GM19438 (cell line): ENCODE measurements around the gene ZNF219.

Experiments
- ATAC-seq: cut with Tn5 transposase; IDR thresholded peaks from one replicate; pipeline ENCODE4 v1.9.1; 2021; ENCODE audit warnings: low read depth; ENCODE audit not compliant: unreplicated experiment

Gene ZNF219

DNA sequence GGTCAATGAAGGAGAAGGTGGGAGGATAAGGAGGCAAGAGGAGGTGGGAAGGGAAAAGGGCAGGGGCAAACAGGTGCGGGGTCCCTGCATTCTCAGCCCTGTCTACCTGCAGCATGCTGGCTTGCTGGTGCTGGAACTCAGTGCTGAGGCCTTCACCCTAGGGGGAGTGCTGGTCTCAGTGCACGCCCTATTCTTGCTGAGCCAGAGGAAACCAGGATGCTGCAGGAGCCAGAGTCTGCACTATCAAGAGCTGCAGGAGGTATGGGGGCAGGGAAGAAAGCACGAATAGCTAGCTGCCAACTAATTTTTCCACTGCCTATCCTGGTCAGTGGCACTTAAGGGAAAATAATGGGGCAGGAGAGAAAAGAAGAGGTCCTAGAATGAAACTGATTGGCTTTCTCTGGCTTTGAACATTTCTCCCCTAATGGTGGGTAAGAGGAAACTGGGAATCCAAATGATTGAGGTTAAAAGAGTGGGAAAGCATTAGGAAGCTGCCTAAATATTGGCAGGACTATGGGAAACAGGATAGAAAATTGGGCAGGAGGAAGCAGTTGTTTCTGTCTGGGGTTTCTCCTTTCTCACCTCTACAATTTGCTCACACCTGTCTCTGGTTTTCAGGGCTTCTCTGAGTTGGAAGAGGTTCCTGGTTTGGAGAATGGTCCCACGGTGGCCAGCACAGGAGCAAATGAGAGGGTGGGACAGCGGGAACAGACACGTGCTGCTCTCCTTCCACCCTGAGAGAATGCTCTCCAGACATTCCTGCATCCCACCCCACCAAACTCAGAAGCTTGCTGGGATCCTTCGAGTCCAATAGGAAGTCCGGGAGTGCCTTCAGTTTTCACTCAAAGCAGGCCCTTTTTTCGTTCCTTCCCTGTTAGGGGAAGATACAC is 4.3 kb upstream of the ZNF219 start:
- no peak for ATAC-seq

DNA sequence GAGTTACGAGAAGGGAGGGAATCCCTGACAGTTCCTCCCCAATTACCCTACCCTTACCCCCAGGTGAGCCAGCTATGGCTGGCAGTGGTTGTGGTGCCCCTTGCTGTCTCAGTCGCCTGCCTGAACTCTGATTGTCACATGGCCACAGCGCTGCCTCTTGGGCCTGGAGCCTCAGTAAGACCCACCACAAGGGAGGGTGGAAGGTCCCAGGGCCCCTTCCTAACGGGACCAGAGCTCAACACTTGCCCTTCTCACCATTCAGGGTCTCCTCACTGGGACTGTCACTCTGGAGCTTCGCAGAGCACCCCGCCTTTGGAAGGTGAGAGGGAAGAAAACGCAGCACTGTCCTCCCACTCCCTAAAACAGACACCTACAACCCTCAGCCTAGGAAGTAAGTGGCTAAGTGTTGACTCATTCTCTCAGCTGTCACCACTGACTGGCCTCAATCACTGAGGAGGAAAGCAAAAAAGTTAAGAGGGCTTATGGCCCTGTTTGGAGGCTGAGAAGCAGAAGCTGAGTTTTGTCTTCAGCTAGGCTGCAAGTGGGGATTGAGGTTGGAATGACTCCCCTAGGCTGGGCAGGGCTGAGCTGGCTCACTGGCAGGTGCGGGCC is 3.5 kb upstream of the ZNF219 start:
- no peak for ATAC-seq

DNA sequence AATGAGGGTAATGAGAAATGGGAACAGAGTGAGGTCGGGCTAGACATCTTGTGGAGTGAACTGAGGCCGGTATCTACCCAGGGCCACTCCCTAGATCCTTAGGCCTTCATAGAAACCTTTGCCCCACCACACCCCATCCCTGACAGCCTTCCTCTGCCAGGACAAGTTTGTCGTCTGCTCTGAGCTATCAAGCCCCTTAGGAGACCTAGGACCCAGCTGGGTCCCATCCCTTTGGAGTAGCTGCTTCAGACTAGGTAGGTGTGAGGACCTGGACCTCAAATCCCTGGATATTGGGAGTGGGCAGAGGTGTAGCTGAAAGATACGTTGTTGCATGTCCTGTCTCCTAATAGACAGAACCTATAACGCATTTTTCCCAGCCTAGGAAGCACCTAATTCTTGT is 2.5 kb upstream of the ZNF219 start, which contains the start of gene TMEM253:
TSS of gene TMEM253 (plus strand) at position 136 of the 400 bp plus-strand sequence. CDS start 278 bp downstream, outside the sequence.
- ATAC-seq = no peak

DNA sequence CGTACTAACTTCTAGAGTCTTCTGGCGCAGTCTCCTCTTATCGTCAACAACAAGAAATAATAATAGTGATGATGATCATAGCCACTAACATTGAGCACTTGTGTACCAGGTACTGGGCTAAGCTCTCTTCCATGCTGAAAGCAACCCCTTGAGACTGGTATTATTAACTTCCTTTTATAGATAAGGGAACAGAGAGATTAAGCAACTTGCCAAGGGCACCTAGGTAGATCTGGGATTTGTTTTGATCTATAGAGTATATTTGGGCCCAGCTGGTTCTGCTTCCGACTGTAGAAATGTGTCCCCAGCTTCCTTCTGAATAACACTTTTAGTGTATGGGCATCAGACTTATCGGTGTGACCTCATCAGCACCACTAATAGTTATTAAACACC is 1.1 kb upstream of the ZNF219 start:
- no peak for ATAC-seq

DNA sequence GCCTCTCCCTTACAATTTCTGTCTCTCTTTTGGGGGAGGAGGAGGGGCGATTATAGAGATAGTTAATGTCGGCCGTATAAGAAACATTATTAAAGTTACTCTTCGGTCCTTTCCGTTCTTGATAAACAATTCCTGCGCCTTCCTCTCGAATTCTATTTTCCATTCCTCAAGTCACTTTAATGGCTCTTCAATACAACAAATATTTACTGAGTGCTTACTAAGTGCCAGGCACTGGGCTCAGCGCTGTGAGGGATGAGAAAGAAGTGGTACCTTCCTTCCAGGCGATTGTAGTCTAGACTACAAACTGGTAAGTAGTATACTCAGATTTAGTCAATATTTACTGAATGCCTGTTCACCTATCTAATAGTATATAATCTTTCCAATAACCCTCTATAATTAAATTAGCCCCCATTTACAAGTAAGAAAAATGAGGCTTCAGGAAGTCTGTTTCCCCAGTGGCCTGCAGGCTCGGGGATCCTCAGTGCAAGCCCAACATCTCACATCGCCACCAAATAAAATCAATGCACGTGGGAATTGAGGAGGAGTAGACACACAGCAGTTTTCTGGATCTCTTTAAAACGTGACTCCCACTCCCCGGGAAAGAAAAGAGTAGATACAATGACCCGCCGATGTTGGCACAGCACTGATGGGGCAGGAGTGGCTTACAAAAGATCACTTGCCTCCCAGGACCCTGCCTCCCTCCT is 589 bp upstream of the ZNF219 start:
- no peak for ATAC-seq

DNA sequence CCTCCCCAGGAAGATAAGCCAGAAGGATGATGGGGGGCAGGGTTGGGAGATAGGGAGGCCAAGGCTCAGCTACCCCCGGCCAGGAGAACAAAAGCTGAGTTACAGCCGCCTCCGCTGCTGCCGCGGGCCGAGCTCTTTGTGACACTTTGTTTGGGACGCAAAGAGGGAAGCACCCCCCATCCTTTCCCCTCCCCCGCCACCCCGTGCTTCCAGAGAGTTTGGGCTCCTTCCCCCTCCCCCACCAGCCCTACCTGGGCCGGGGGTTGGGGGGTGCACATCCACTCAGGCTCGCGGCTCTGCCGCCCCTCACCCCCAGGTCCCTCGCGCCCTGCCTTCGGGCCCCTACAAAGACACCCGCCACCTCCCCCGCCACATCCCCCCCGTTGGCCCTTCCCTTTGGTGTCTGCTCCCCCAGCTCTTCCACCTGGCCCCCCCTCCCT is 799 bp downstream of the ZNF219 start:
- no peak for ATAC-seq

- ATAC-seq = no peak
These were observed 1.3 kb downstream of the ZNF219 start for GRCh38 chr14:21096978-21097635.

- no peak for ATAC-seq
These were observed 2.0 kb downstream of the ZNF219 start for GRCh38 chr14:21096438-21096837.

GRCh38 chr14:21095430-21096205 is 2.8 kb downstream of the ZNF219 start:
- no peak for ATAC-seq

DNA sequence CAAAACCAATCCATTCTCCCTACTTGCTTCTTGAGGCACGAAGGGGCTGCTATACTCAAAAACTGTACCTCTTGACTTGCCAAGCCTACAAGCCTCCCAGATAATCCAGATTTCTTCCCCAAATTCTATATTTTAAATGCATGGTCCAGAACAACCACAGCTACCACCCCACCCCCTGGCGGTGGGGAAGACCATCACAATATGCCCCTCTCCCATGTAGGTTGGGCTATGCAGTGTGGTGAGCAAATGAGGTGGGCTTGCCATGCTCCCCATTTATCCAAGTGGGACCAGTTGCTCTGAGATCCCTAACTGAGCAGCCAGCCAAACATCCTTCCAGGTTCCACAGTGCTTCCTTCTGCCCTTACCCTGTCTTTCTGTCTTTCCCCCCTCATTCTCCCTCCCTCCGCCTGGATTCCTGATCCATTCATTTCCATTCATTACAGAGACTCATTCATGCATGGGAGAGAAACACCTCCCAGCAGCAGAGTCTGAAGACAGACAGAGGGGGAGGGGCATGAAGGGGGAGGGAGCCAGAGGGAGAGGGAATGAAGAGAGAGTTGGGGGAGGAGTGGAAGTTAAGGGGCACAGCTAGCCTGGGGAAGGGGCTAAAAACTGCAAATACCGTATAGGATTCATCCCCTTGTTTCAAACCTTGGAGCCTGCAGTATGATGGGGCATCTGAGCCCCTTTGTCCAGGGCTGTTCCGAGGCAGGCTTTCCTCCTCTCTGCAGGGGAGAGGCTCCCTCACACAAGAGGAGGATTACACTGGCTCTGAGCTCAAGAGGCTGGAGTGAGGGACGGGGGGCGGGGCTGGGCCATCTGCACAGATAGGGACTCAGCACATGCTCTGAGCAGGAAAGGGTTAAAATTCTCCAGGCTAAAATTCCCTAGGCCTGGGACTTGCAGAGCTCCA is 4.4 kb downstream of the ZNF219 start:
- no peak for ATAC-seq

- no peak for ATAC-seq
These were observed 5.4 kb downstream of the ZNF219 start for GRCh38 chr14:21093018-21093417.

GRCh38 chr14:21092273-21093011 is 6.0 kb downstream of the ZNF219 start:
- peak; percentile 83 for ATAC-seq

GRCh38 chr14:21091821-21092272 is 6.6 kb downstream of the ZNF219 start:
- ATAC-seq = no peak

- no peak for ATAC-seq
These were observed 7.4 kb downstream of the ZNF219 start for GRCh38 chr14:21090940-21091663.

- no peak for ATAC-seq
These were observed 8.1 kb downstream of the ZNF219 start for GRCh38 chr14:21090194-21090939.

DNA sequence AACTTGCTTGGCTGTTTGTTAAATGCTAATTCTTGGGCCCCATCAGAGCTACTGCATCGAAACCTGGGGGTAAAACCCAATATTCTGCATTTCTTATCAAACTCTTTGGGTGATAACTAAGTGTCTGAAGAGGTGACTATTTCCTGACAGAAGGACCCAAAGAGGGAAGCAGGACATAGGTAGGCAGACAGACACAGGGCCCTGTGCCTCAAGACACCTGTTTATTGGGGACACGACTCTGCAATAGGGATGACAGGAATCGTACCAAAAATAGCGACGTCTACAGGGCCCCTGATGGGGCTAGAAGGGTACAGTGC is 8.6 kb downstream of the ZNF219 start:
- ATAC-seq = no peak

- ATAC-seq = no peak
These were observed 9.2 kb downstream of the ZNF219 start for GRCh38 chr14:21089271-21089670.
